Measurements from ENCODE around the gene DOK5. TPM values are rescaled to one million over a fixed set of nuclear protein-coding genes. Genes with fewer than 3 reads are reported as not detected.

The DOK5 gene
- total and polyA plus RNA-seq, 4 donors, result 0.37 to 3.1 (median 0.46) TPM

DNA sequence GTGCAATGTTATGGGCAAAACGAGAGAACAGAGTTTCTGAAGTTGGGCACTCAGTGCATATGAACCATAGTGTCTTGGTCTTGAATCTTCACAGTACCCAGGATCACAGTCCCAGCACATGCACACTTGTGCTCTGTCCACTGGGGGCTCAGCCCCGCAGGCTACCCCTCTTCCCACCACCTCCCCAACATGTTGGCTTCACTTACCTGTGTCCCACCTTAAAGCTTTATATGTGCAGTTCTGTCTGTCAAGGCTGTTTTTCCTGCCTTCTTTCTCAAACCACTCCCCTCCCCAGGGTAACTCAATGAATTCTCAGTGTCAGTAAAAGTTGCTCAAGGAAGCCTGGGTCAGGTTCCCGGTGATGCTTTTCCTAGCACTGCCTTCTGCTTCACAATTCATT lies 129.9 kb downstream of the DOK5 start:
- DNase-seq (no peak), ATAC-seq (ENCODE audit: insufficient read depth, low FRiP score) (no peak)
- no peak overlapping the region for H3K4me3 ChIP-seq
- no peaks in the 10 kb centered on the region for H3K4me1 ChIP-seq (ENCODE audit: control insufficient read depth in 5 of 5, insufficient read depth in 5 of 5, low read length in 5 of 5)
- no peak overlapping the region for H3K9ac ChIP-seq (ENCODE audit: insufficient read depth in 1 of 2, low read length in 2 of 2)
- TF ChIP-seq, protein P1, sequence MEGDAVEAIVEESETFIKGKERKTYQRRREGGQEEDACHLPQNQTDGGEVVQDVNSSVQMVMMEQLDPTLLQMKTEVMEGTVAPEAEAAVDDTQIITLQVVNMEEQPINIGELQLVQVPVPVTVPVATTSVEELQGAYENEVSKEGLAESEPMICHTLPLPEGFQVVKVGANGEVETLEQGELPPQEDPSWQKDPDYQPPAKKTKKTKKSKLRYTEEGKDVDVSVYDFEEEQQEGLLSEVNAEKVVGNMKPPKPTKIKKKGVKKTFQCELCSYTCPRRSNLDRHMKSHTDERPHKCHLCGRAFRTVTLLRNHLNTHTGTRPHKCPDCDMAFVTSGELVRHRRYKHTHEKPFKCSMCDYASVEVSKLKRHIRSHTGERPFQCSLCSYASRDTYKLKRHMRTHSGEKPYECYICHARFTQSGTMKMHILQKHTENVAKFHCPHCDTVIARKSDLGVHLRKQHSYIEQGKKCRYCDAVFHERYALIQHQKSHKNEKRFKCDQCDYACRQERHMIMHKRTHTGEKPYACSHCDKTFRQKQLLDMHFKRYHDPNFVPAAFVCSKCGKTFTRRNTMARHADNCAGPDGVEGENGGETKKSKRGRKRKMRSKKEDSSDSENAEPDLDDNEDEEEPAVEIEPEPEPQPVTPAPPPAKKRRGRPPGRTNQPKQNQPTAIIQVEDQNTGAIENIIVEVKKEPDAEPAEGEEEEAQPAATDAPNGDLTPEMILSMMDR (IDR thresholded peaks at IDR 0.05; ENCODE audit: control extremely low read depth, extremely low read depth), result no peak
- H3K36me3 ChIP-seq (ENCODE audit: control insufficient read depth in 4 of 4, insufficient read depth in 4 of 4, low read length in 4 of 4), result no peaks in the 10 kb centered on the region
- peaks cover 0 to 2% (median 2%) of the 10 kb centered on the region in 4 donors for H3K9me3 ChIP-seq (ENCODE audit: control insufficient read depth in 4 of 4, insufficient read depth in 3 of 4, low read length in 3 of 4)
- no peak overlapping the region for H3K27ac ChIP-seq (ENCODE audit: low read depth in 1 of 2, low read length in 1 of 2)
- 73 to 77% methylated on average over 3 of the region's 3 CpGs for WGBS, 2 donors
- H3K27me3 ChIP-seq (ENCODE audit: control insufficient read depth in 3 of 3, insufficient read depth in 3 of 3, low read length in 2 of 3), result no peaks in the 10 kb centered on the region

DNA sequence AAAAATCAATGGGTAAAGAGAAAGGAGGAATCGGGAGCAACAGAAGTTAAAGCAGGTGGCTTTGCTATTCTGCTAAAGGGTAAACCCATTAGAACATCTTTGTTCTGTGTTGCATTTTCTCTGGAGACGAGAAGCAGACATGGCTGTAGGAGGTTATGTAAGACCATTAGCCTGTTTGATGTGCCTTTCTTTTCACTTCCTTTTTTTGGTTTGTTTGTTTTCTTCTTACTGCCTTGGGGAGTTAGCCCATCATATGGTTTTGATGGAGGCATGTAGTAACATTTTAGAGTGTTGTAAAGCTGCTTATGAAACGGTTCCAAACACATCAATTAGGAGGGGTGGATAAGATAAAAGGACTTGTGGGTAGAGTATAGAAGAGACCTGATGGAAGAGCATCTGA lies 131.0 kb downstream of the DOK5 start:
- Histone ChIP-seq H3K4me1 (ENCODE audit: control insufficient read depth in 5 of 5, insufficient read depth in 5 of 5, low read length in 5 of 5) (no peaks in the 10 kb centered on the region), H3K27me3 (ENCODE audit: control insufficient read depth in 3 of 3, insufficient read depth in 3 of 3, low read length in 2 of 3) (no peaks in the 10 kb centered on the region), H3K27ac (ENCODE audit: low read depth in 1 of 2, low read length in 1 of 2) (no peak overlapping the region), H3K9me3 (ENCODE audit: control insufficient read depth in 4 of 4, insufficient read depth in 3 of 4, low read length in 3 of 4) (no peaks in the 10 kb centered on the region), H3K4me3 (no peak overlapping the region), H3K9ac (ENCODE audit: insufficient read depth in 1 of 2, low read length in 2 of 2) (no peak overlapping the region), H3K36me3 (ENCODE audit: control insufficient read depth in 4 of 4, insufficient read depth in 4 of 4, low read length in 4 of 4) (no peaks in the 10 kb centered on the region)
- TF ChIP-seq, protein P1 (IDR thresholded peaks at IDR 0.05; ENCODE audit: control extremely low read depth, extremely low read depth), result no peak
- ATAC-seq (ENCODE audit: insufficient read depth, low FRiP score), result no peak
- DNase-seq, result no peak
- 55 to 60% methylated on average over 3 of the region's 3 CpGs for WGBS, 2 donors

DNA sequence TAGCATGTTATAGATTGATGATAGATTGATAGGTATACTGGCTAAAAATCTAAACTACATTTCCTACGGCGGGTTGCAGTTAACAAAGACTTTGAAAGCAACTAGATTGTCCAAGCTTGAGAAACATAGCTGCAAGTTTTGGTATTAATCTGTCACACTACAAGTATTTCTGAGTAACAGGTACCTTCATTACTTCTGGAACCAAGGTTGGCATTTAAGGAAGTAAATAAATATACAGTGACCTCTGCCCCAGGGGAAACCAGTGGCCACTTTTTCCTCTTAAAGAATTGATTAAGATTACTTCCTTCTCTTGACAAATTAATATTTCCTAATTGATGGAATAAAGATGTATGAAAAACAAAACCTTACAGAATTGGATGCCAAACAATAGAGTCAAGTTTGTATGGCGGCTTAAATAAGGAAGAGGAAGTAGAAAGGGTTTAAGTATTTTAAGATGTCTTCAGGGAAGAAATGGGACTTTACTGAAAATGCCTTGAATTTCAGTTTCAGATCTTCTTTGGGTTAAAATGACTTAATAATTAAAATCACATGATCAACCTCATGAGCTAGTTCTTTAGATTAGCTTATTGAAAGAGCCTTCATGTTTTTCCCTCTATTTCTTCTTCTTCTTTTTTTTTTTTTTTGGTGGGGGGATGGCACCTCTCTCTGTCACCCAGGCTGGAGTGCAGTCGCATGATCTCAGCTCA lies 132.8 kb downstream of the DOK5 start:
- Histone ChIP-seq H3K9ac (ENCODE audit: insufficient read depth in 1 of 2, low read length in 2 of 2) (no peak overlapping the region), H3K9me3 (ENCODE audit: control insufficient read depth in 4 of 4, insufficient read depth in 3 of 4, low read length in 3 of 4) (no peaks in the 10 kb centered on the region), H3K4me3 (no peak overlapping the region), H3K36me3 (ENCODE audit: control insufficient read depth in 4 of 4, insufficient read depth in 4 of 4, low read length in 4 of 4) (no peaks in the 10 kb centered on the region), H3K27ac (ENCODE audit: low read depth in 1 of 2, low read length in 1 of 2) (no peak overlapping the region), H3K27me3 (ENCODE audit: control insufficient read depth in 3 of 3, insufficient read depth in 3 of 3, low read length in 2 of 3) (no peaks in the 10 kb centered on the region), H3K4me1 (ENCODE audit: control insufficient read depth in 5 of 5, insufficient read depth in 5 of 5, low read length in 5 of 5) (peaks cover 0 to 4% (median 0%) of the 10 kb centered on the region in 5 donors)
- ATAC-seq (ENCODE audit: insufficient read depth, low FRiP score) (no peak), DNase-seq (no peak)
- WGBS, 2 donors, result 86 to 90% methylated on average over 4 of the region's 4 CpGs
- TF ChIP-seq, protein P1 (IDR thresholded peaks at IDR 0.05; ENCODE audit: control extremely low read depth, extremely low read depth), result no peak

DNA sequence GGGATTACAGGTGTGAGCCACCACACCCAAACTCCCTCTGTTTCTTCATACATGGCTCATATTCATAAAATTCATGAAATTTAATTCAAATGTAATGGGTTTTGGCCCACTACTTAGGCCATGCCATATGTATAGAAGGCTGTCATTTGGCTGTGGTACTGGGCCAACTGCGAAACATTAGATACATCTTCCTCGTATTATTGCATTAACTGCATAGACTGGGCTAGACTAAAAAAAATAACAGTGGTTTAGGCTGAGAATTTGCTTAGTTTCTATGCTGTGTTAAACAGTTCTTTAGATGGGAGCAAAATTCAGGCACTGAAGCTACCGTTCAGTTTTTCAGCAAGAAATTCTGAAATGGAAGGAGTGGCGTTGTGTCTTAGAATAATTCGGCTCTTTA lies 133.6 kb downstream of the DOK5 start:
- ATAC-seq (ENCODE audit: insufficient read depth, low FRiP score) (no peak), DNase-seq (no peak)
- Histone ChIP-seq H3K4me1 (ENCODE audit: control insufficient read depth in 5 of 5, insufficient read depth in 5 of 5, low read length in 5 of 5) (peaks cover 0 to 4% (median 0%) of the 10 kb centered on the region in 5 donors), H3K9ac (ENCODE audit: insufficient read depth in 1 of 2, low read length in 2 of 2) (no peak overlapping the region), H3K4me3 (no peak overlapping the region), H3K9me3 (ENCODE audit: control insufficient read depth in 4 of 4, insufficient read depth in 3 of 4, low read length in 3 of 4) (no peaks in the 10 kb centered on the region), H3K27ac (ENCODE audit: low read depth in 1 of 2, low read length in 1 of 2) (no peak overlapping the region), H3K27me3 (ENCODE audit: control insufficient read depth in 3 of 3, insufficient read depth in 3 of 3, low read length in 2 of 3) (no peaks in the 10 kb centered on the region), H3K36me3 (ENCODE audit: control insufficient read depth in 4 of 4, insufficient read depth in 4 of 4, low read length in 4 of 4) (no peaks in the 10 kb centered on the region)
- WGBS, 2 donors, result 95 to 96% methylated on average over 5 of the region's 5 CpGs
- TF ChIP-seq, protein P1 (IDR thresholded peaks at IDR 0.05; ENCODE audit: control extremely low read depth, extremely low read depth), result no peak
